Measurements from ENCODE around the gene PROC.

GRCh38 chr2:127386246-127386645 lies 32.0 kb upstream of the PROC start:
- TF ChIP-seq EZH2 (IDR thresholded peaks at IDR 0.05): no peak
- no peak for TF ChIP-seq POLR2AphosphoS5 (IDR thresholded peaks at IDR 0.05; ENCODE audit: borderline replicate concordance, low read depth, low read length)
